ENCODE measurements around the gene ST13.

Gene ST13

DNA sequence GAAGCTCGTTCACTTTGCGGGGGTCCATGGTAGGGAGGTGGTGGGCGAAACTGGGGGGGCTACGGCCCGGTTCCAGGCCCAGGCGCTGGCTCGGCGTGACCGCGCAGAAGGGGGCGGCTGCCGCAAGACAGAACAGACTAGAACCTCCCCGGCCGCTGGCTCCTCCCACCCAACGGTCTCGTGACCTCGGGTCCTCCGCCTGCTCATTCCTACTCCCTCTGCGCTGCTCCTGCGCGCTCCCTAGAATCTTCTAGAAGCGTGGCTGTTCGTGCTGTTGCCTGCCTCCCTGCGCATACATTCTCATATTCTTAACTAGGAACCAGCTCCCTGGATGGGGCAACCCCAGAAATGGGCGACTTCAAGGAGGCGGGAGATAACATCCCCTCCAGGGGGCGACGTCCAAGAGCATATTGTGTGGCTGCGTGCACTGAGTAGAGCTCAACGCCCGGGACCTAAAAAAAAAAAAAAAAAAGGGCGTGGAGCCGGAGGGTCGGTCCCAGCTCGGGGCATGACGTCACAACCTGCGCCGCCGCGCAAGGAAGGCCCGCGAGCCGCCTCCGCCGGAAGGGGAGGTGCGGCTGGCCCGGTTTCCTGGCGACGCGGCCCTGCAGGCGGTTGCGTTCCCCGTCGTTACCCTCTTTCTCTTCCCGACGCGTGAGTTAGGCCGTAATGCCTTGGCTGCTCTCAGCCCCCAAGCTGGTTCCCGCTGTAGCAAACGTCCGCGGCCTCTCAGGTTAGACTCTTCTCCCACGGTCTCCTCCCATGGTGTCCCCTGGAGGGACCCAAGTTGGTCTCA lies at the start of gene ST13, which contains the start of gene XPNPEP3:
Gene ST13, minus strand, starts transcription at position 127 of the 796 bp plus-strand sequence. Its CDS starts 99 bp downstream, at position 28.
Gene XPNPEP3, plus strand, starts transcription at position 636 of the 796 bp plus-strand sequence. Its CDS starts 34 bp downstream, at position 670.
- H3K4me3 ChIP-seq (ENCODE audit: low read depth, low read length), result peak within 1 kb of the TSS; percentile 98
- TF ChIP-seq, protein P1, sequence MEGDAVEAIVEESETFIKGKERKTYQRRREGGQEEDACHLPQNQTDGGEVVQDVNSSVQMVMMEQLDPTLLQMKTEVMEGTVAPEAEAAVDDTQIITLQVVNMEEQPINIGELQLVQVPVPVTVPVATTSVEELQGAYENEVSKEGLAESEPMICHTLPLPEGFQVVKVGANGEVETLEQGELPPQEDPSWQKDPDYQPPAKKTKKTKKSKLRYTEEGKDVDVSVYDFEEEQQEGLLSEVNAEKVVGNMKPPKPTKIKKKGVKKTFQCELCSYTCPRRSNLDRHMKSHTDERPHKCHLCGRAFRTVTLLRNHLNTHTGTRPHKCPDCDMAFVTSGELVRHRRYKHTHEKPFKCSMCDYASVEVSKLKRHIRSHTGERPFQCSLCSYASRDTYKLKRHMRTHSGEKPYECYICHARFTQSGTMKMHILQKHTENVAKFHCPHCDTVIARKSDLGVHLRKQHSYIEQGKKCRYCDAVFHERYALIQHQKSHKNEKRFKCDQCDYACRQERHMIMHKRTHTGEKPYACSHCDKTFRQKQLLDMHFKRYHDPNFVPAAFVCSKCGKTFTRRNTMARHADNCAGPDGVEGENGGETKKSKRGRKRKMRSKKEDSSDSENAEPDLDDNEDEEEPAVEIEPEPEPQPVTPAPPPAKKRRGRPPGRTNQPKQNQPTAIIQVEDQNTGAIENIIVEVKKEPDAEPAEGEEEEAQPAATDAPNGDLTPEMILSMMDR (conservative IDR thresholded peaks at IDR 0.05; ENCODE audit: low read depth, low read length), result peak; percentile 28
- peak; percentile 98 for DNase-seq (ENCODE audit: low read depth)

DNA sequence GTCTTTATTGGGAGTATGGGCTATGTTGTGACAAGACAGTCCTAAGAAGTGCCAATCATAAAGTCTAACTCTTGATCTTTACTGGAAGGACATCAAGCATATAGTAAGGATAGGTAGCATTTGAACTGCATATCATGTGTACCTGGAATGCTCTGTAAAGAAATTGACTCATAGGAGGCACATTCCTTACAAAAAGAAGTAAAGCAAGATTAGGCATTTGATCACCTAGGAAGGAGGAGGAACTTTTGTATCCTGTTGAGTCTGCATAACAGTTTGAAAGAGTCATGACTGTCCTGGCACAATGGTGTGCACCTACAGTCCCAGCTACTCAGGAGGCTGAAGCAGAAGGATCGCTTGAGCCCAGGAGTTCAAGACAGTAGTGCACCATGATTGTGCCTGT lies 47.7 kb upstream of the ST13 start:
- TF ChIP-seq, protein P1 (conservative IDR thresholded peaks at IDR 0.05; ENCODE audit: low read depth, low read length), result no peak
- DNase-seq (ENCODE audit: low read depth), result no peak
- H3K4me3 ChIP-seq (ENCODE audit: low read depth, low read length), result no peak overlapping the region

DNA sequence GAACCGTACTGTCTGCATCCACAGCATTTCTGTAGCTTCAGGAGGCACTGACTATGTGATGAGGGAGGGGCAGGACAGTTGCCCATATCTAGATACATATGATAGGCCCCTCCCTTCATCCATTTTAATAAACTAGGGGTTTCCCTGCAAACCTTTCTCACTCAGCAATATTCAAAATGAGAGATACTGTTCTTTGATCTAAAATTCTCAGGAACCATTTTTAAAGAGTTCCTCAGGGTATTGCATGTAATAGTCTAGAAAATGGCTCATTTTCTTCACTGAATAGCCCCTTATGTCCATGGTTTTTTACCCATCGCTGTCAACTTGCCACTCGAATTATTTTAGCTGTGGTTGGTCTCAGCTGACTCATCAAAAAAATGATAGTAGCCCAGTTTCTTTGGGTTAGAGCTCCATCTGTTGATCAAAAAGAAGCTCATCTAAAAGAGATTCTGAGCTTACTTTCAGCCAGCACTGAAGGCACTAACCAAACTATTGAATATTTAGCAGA lies 42.5 kb upstream of the ST13 start:
- DNase-seq (ENCODE audit: low read depth), result peak; percentile 80
- TF ChIP-seq, protein P1 (conservative IDR thresholded peaks at IDR 0.05; ENCODE audit: low read depth, low read length), result peak; percentile 69
- no peak overlapping the region for H3K4me3 ChIP-seq (ENCODE audit: low read depth, low read length)

DNA sequence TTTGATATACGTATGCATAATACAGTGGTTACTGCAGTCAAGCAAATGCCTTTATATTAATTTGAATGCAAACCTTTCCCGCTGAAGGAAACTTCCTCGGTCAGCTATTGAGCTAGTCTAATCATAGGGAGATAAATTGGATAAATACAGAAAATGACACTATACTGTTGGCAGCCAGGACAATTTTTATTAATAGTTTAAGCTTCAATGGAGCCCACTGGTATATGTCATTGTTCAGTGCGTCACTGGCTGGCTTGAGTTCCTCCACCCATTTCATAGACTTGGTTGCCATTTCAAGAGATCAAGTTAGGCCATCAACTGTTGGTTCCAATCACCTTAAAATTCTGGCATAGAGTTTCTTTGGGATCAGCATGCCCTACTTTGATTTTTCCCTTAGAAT lies 38.0 kb upstream of the ST13 start:
- TF ChIP-seq, protein P1 (conservative IDR thresholded peaks at IDR 0.05; ENCODE audit: low read depth, low read length), result no peak
- DNase-seq (ENCODE audit: low read depth), result no peak

DNA sequence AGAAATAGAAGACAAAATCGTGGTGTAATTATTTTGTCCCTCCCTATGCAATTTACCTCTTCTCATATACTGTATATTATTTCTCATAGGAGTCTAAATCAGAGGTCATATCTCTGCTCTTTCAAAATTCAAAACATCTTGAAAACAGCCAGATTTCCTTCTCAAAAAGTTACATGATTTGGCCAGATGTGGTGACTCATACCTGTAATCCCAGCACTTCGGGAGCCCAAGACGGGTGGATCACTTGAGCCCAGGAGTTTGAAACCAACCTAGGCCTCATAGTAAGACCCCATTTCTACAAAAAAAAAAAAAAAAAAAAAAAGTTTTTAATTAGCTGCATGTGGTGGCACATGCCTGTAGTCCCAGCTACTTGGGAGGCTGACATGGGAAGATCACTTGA lies 34.4 kb upstream of the ST13 start:
- H3K4me3 ChIP-seq (ENCODE audit: low read depth, low read length), result no peak overlapping the region
- TF ChIP-seq, protein P1 (conservative IDR thresholded peaks at IDR 0.05; ENCODE audit: low read depth, low read length), result no peak
- peak; percentile 40 for DNase-seq (ENCODE audit: low read depth)

More for the DNA sequence above, 38.0 kb upstream of the ST13 start:
- no peak overlapping the region for H3K4me3 ChIP-seq (ENCODE audit: low read depth, low read length)

DNA sequence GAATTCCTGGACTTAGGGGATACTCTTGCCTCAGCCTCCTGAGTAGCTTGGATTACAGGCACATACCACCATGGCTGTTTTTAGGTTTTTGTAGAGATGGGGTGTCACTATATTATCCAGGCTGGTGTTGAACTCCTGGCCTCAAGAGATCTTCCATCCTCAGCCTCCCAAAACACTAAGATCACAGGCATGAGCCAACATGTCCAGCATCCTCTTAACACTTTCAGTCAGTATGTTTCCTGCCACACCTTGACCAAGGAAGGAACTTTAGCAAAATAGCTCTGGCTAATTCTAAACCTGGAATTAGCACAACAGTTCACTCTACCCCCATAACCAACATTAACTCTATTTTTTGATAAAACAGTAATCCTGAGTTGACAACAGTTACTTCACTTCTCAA lies 32.7 kb upstream of the ST13 start:
- no peak for DNase-seq (ENCODE audit: low read depth)
- no peak overlapping the region for H3K4me3 ChIP-seq (ENCODE audit: low read depth, low read length)
- TF ChIP-seq, protein P1 (conservative IDR thresholded peaks at IDR 0.05; ENCODE audit: low read depth, low read length), result no peak

Data from choroid plexus epithelial cell (primary cell).